HEK293 (cell line): ENCODE data around the gene PARD3.

ENCODE experiments used
- CTCF ChIP-seq: fragments of 450-650 bp; formaldehyde crosslinking; IDR thresholded peaks from 2 replicates; pipeline ENCODE4 v1.5.1; 2016; ENCODE audit warnings: missing biosample characterization, missing genetic modification characterization
- ZBTB21 ChIP-seq: fragments of 450-650 bp; formaldehyde crosslinking; IDR thresholded peaks from 2 replicates; pipeline ENCODE4 v1.5.1; 2017; ENCODE audit warnings: missing biosample characterization, missing genetic modification characterization
- ZNF132 ChIP-seq: fragments of 450-650 bp; formaldehyde crosslinking; IDR thresholded peaks from 2 replicates; pipeline ENCODE4 v1.5.1; 2017; ENCODE audit warnings: missing biosample characterization, missing genetic modification characterization, borderline replicate concordance
- ZNF311 ChIP-seq: fragments of 450-650 bp; formaldehyde crosslinking; IDR thresholded peaks from 2 replicates; pipeline ENCODE4 v1.5.1; 2017; ENCODE audit warnings: missing biosample characterization, missing genetic modification characterization, borderline replicate concordance
- ZNF837 ChIP-seq: fragments of 450-650 bp; formaldehyde crosslinking; IDR thresholded peaks from 2 replicates; pipeline ENCODE4 v1.5.1; 2016; ENCODE audit warnings: missing biosample characterization, missing genetic modification characterization
- TF ChIP-seq, protein P1 (sequence below): fragments of 450-650 bp; formaldehyde crosslinking; IDR thresholded peaks from 2 replicates; pipeline ENCODE4 v1.5.1; 2016; ENCODE audit warnings: missing biosample characterization, missing genetic modification characterization

DNA sequence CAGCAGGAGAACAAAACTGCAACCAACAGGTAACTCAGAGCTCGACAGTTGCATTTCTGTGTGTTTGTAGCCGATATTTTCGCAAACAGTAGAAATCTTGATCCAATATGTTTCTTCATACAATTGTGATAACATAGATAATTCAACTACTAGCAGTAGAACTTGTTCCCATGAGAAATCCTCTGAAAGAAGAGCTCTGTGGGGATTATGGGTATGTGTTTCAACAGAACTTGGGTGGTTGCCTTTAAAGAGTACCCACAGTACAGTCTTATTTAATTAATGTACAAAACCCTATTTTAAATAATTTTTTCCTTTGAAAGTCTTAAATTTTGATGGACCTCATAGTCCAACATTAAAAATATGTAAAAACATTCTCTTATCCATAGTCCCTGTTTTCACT, 266.1 kb downstream of the PARD3 start:
- TF ChIP-seq CTCF (no peak), ZNF132 (tag by site-specific recombination) (no peak), ZNF311 (tag by site-specific recombination) (no peak), ZBTB21 (no peak), ZNF837 (tag by site-specific recombination) (no peak)
- TF ChIP-seq, protein P1, sequence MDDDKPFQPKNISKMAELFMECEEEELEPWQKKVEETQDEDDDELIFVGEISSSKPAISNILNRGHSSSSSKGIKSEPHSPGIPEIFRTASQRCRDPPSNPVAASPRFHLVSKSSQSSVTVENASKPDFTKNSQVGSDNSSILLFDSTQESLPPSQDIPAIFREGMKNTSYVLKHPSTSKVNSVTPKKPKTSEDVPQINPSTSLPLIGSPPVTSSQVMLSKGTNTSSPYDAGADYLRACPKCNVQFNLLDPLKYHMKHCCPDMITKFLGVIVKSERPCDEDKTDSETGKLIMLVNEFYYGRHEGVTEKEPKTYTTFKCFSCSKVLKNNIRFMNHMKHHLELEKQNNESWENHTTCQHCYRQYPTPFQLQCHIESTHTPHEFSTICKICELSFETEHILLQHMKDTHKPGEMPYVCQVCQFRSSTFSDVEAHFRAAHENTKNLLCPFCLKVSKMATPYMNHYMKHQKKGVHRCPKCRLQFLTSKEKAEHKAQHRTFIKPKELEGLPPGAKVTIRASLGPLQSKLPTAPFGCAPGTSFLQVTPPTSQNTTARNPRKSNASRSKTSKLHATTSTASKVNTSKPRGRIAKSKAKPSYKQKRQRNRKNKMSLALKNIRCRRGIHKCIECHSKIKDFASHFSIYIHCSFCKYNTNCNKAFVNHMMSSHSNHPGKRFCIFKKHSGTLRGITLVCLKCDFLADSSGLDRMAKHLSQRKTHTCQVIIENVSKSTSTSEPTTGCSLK (tag by site-specific recombination), result no peak
